Cardiac fibroblast (primary cell): ENCODE data around the gene AK9.
A peak's percentile ranks its signal among the peaks of the same experiment; 100 is the strongest.

ENCODE experiments used
- DNase-seq, 2 donors: peaks; one replicate each; pipeline versions ENCODE4 v3.0.0 to v3.0.0-alpha.2; 2010; ENCODE audit warnings: low read depth in 2 of 2
- H3K4me3 ChIP-seq, 2 donors: replicated peaks in 1 of 2; 1 replicate in 1 of 2; 2 replicates in 1 of 2; pipeline ENCODE4 v1.5.1; 2011; ENCODE audit warnings: low read depth in 2 of 2, low read length in 2 of 2, mild to moderate bottlenecking in 2 of 2, moderate library complexity in 1 of 2
- TF ChIP-seq, protein P1 (sequence below): IDR thresholded peaks from one replicate; pipeline ENCODE4 v1.5.1; 2011; ENCODE audit warnings: low read depth, mild to moderate bottlenecking, low read length, inconsistent platforms

AK9 gene

DNA sequence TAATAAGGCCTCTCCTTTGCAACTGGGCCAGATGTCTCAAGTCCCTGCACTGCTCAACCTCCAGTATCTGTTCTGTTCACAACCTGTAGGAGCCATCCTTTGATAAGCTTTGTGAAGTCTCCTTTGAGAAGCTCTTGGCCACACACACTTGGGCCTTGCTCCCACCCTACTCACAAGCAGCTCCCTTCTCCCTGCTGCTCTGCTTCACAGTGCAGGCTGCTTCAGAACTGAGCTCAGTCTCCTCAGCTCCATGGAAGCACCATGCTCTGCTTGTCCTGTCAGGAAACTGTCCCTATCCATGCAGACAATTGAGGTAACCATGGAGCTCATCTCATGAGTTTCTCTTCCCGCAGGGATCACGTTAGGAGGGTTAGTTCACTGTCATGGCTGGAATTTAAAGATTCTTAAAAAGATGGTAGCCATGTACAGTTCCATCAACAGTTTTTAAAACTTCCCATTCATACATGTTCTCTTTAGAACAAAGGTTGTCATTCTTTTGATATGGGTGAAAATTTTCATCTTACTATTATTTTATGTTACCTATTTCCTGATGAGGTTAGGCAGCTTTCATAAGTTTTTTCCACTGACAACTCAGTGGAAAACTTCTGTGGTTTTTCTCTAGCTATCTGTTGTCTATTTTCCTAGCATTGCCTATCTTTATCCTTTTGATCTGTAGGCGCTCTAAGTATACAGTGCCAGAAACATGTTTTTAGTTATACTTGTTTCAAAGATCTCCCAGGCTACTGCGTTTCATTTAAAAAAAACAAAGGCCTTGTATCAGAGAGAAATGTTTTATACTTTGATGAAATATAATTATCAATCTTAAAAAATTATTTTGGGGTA is 62.6 kb downstream of the AK9 start:
- DNase-seq = no peak
- TF ChIP-seq, protein P1, sequence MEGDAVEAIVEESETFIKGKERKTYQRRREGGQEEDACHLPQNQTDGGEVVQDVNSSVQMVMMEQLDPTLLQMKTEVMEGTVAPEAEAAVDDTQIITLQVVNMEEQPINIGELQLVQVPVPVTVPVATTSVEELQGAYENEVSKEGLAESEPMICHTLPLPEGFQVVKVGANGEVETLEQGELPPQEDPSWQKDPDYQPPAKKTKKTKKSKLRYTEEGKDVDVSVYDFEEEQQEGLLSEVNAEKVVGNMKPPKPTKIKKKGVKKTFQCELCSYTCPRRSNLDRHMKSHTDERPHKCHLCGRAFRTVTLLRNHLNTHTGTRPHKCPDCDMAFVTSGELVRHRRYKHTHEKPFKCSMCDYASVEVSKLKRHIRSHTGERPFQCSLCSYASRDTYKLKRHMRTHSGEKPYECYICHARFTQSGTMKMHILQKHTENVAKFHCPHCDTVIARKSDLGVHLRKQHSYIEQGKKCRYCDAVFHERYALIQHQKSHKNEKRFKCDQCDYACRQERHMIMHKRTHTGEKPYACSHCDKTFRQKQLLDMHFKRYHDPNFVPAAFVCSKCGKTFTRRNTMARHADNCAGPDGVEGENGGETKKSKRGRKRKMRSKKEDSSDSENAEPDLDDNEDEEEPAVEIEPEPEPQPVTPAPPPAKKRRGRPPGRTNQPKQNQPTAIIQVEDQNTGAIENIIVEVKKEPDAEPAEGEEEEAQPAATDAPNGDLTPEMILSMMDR = no peak
- no peak overlapping the region for H3K4me3 ChIP-seq

DNA sequence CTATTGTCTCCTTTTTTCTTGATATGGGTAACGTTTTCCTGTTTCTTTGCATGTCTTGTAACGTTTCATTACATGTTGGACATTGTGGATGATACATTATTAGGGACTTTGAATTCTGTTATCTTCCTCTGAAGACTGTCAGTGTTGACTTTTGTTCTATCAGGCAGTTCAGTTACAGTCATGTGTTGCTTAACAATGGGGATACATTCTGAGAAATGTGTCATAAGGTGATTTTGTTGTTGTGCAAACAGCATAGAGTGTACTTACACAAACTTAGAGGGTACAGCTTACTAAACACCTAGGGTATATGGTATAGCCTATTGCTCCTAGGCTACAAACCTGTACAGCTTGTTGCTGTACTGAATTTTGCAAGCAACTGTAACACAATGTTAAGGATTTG is 64.7 kb downstream of the AK9 start:
- TF ChIP-seq, protein P1 = no peak
- peak in 1 of 2 donors; percentile 11 for DNase-seq
- no peak overlapping the region for H3K4me3 ChIP-seq

DNA sequence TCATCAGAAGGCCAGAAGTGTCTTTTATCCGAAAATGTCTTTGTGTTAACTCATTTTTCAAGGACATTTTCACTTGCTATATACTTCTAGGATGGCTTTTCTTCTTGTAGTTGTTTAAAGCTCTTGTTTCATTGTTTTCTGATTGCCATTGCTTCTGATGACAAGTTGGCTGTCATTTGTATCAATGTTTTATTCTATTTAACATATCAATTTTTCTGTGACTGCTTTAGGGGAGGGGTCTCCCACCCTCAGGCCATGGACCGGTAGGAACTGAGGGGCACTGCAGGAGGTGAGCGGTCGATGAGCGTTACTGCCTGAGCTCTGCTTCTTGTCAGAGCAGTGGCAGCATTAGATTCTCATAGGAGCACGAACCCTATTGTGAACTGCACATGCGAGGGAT is 65.8 kb downstream of the AK9 start:
- TF ChIP-seq, protein P1 = no peak
- H3K4me3 ChIP-seq = no peak overlapping the region
- DNase-seq = no peak

DNA sequence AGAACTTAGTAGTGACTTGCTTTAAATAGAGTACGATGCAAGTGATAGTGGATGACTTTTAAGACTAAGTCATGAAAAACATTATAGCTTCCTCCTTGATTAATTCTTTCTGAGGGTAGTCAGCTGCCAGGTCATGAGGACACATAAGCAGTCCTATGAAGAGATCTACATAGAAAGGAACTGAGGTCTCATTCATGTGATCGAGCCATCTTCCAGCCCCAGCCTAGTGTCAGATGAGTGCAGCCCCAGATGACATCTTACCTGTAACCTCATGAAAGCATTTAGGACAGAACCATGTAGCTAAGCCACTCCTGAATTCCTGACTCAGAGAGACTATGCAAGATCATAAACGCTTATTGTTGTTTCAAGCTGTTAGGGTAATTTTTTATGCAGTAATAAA is 67.7 kb downstream of the AK9 start:
- TF ChIP-seq, protein P1 = no peak
- no peak overlapping the region for H3K4me3 ChIP-seq
- DNase-seq = no peak

DNA sequence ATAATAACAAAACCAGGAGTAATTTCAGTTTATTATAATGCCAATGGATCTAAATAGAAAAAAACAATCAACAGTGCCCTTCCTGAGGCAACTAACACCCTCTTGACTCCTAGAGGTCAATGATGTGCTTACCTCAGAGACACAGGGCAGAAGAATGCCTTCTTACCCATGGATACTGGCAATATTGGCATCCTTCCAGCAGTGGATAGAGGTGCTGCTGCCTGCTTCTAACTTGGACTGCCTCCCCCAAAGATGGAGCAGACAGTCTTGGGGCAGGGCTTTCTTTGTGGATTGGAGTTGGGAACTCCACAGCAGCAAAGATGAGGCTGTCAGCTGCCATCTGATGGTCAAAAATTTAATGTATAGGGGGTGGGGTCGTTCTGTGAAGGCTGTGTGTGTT is 78.7 kb downstream of the AK9 start:
- TF ChIP-seq, protein P1 = no peak
- DNase-seq = no peak
- no peak overlapping the region for H3K4me3 ChIP-seq

DNA sequence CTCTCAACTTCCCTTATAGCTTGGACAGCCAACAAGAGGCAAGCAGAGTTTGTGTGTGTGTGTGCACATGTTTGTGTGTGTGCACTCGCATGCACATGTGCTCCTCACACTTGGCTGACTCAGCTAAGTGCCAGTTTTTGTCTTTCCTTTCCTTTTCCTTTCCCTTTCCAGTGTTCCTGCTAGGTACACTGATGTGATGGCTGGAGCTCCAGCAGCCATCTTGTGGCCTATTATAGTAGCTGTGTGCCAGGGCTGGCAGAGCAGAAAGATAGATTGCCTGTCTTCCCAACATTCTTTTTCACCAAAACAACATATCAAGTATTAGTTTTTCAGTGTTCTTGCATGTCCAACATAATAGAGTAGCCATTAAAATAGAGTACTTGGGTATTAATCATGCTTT is 79.5 kb downstream of the AK9 start:
- no peak overlapping the region for H3K4me3 ChIP-seq
- TF ChIP-seq, protein P1 = no peak
- no peak for DNase-seq

DNA sequence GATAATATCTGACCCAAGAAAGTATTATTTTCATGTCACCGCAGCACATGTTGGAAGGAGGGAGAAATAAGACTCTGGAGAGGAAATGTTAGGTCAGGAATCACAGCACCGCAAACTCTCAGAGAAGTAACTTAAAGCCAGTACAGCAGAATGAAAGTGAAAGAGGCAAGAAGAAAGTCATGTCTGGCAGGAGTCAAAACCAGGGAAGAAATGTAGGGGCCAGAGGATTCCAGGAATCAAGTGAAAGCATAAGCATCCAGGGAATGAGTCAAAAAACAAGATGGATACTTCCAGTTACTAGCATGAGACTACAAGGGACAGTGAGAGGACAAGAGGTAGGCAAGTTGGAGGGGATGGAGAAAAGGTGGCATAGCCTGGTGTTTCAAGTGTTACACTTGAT is 80.4 kb downstream of the AK9 start:
- DNase-seq = peak in 1 of 2 donors; percentile 5
- TF ChIP-seq, protein P1 = no peak
- H3K4me3 ChIP-seq = no peak overlapping the region
